HepG2 (cell line): ENCODE data around the gene HACD1. TPM values are rescaled to one million over a fixed set of nuclear protein-coding genes. Genes with fewer than 3 reads are reported as not detected.

Experiments used
- ATAC-seq: fragments of 200-7000 bp; cut with Tn5 transposase; 3 replicates; pipeline ENCODE4 v1.9.1; 2020; ENCODE audit warnings: mild to moderate bottlenecking, moderate library complexity
- BruUV-seq: library from RNA; stranded (reverse); fragments of 400-500 nt; replicated peaks from 2 replicates; lab custom pipeline; 2021; lab: Mats Ljungman, UMichigan
- CTCF ChIA-PET: fragments of 300-600 bp; formaldehyde crosslinking; extraction: SDS; loops from one replicate; lab custom pipeline; 2021; ENCODE audit warnings: low total read pairs, inconsistent platforms, low intra/inter-chr PET ratio; lab: Yijun Ruan, JAX
- POLR2A ChIA-PET: fragments of 350-600 bp; sonication (Branson Sonifier 250); formaldehyde crosslinking; loops from one replicate; lab custom pipeline; 2020; ENCODE audit warnings: antibody characterized with exemption, inconsistent platforms; lab: Yijun Ruan, JAX
- DNase-seq: peaks from one replicate; pipeline ENCODE4 v3.0.0-alpha.2; 2015; ENCODE audit warnings: low spot score
- FAIRE-seq: peaks from 3 replicates; lab custom pipeline; 2011; peaks lifted over from hg19 to GRCh38; lab: Jason Lieb, UNC
- H2AFZ ChIP-seq: one replicate; pipeline ENCODE4 v1.6.1; 2011; ENCODE audit warnings: low read length, inconsistent platforms
- H3K27ac ChIP-seq: fragments of 300-600 bp; 3 replicates; pipeline ENCODE4 v1.8.0; 2011; ENCODE audit warnings: mixed run types, mild to moderate bottlenecking, mixed read lengths, low read length, inconsistent platforms; ENCODE audit not compliant: insufficient read depth; ENCODE audit errors: extremely low read length
- H3K27me3 ChIP-seq, 2 experiments: fragments of 200-600 bp in 1 of 2; 2 replicates in 1 of 2; 3 replicates in 1 of 2; pipeline versions ENCODE4 v1.6.0 to v1.8.0; 2011; ENCODE audit warnings: low read length in 2 of 2, mild to moderate bottlenecking in 2 of 2, moderate library complexity in 2 of 2, inconsistent platforms in 1 of 2; ENCODE audit not compliant: insufficient read depth in 2 of 2, control insufficient read depth in 1 of 2
- H3K36me3 ChIP-seq, 2 experiments: fragments of 200-600 bp in 1 of 2; replicated peaks in 1 of 2; 2 replicates in 1 of 2; 3 replicates in 1 of 2; pipeline versions ENCODE4 v1.5.1 to v1.8.0; 2011; ENCODE audit warnings: low read length in 2 of 2, inconsistent platforms in 1 of 2; ENCODE audit not compliant: insufficient read depth in 2 of 2, control insufficient read depth in 1 of 2
- H3K4me1 ChIP-seq: 2 replicates; pipeline ENCODE4 v1.5.1; 2012; ENCODE audit warnings: low read length, inconsistent platforms; ENCODE audit not compliant: insufficient read depth
- H3K4me2 ChIP-seq: 2 replicates; pipeline ENCODE4 v1.6.0; 2011; ENCODE audit warnings: low read depth, low read length, inconsistent platforms
- H3K4me3 ChIP-seq, 3 experiments: fragments of 200-600 bp in 1 of 3; sonication (generic), shearing (Covaris generic) in 1 of 3; replicated peaks in 1 of 3; 2 replicates each; pipeline ENCODE4 v1.5.1; 2011 to 2016; ENCODE audit warnings: low read length in 3 of 3, inconsistent platforms in 2 of 3, low read depth in 2 of 3, mild to moderate bottlenecking in 2 of 3, control low read depth in 1 of 3, mixed read lengths in 1 of 3; ENCODE audit not compliant: insufficient read depth in 1 of 3
- H3K79me2 ChIP-seq: one replicate; pipeline ENCODE4 v1.6.1; 2011; ENCODE audit warnings: low read length, inconsistent platforms; ENCODE audit not compliant: insufficient read depth
- H3K9ac ChIP-seq: 2 replicates; pipeline ENCODE4 v1.6.0; 2011; ENCODE audit warnings: mild to moderate bottlenecking, low read depth, low read length, inconsistent platforms; ENCODE audit not compliant: insufficient read depth
- H3K9me3 ChIP-seq: 2 replicates; pipeline ENCODE4 v1.5.1; 2012; ENCODE audit warnings: mild to moderate bottlenecking, low read length
- H4K20me1 ChIP-seq: 2 replicates; pipeline ENCODE4 v1.6.0; 2011; ENCODE audit warnings: inconsistent platforms, mild to moderate bottlenecking, low read length, moderate library complexity; ENCODE audit not compliant: insufficient read depth
- ATF1 ChIP-seq: IDR thresholded peaks from 2 replicates; pipeline ENCODE4 v1.6.1; 2016; ENCODE audit warnings: mild to moderate bottlenecking, control low read depth
- IKZF1 ChIP-seq: fragments of 450-650 bp; IDR thresholded peaks from 2 replicates; pipeline ENCODE4 v1.7.1; 2016
- MYPOP ChIP-seq: sonication (generic); formaldehyde crosslinking; IDR thresholded peaks from 2 replicates; pipeline ENCODE4 v1.8.1; 2023; ENCODE audit warnings: mild to moderate bottlenecking, moderate library complexity, missing genetic modification reagents
- NAIF1 ChIP-seq: sonication (generic); formaldehyde crosslinking; IDR thresholded peaks from 2 replicates; pipeline ENCODE4 v1.5.0; 2020; ENCODE audit warnings: mild to moderate bottlenecking, missing genetic modification reagents, borderline replicate concordance
- SIX4 ChIP-seq: sonication (generic); formaldehyde crosslinking; IDR thresholded peaks from 2 replicates; pipeline ENCODE4 v1.4.0; 2020; ENCODE audit warnings: missing genetic modification reagents
- SRF ChIP-seq: IDR thresholded peaks from 2 replicates; pipeline ENCODE4 v1.6.1; 2011; ENCODE audit warnings: mild to moderate bottlenecking, low read depth, low read length, moderate library complexity
- TSC22D2 ChIP-seq: sonication (generic); formaldehyde crosslinking; IDR thresholded peaks from 2 replicates; pipeline ENCODE4 v1.5.1; 2020; ENCODE audit warnings: missing genetic modification reagents, mild to moderate bottlenecking, borderline replicate concordance
- ZMAT5 ChIP-seq: sonication (generic); formaldehyde crosslinking; IDR thresholded peaks from 2 replicates; pipeline ENCODE4 v1.5.0; 2020; ENCODE audit warnings: mild to moderate bottlenecking, low read depth, missing genetic modification reagents, borderline replicate concordance
- ZNF282 ChIP-seq: fragments of 450-650 bp; IDR thresholded peaks from 2 replicates; pipeline ENCODE4 v1.6.1; 2018; ENCODE audit not compliant: partially characterized antibody
- ZNF383 ChIP-seq: sonication (generic); formaldehyde crosslinking; IDR thresholded peaks from 2 replicates; pipeline ENCODE4 v1.4.0; 2020; ENCODE audit warnings: missing genetic modification reagents, mild to moderate bottlenecking, borderline replicate concordance
- ZNF451 ChIP-seq: sonication (generic); formaldehyde crosslinking; IDR thresholded peaks from 2 replicates; pipeline ENCODE4 v1.5.0; 2020; ENCODE audit warnings: mild to moderate bottlenecking, missing genetic modification reagents
- ZNF552 ChIP-seq: sonication (generic); formaldehyde crosslinking; IDR thresholded peaks from 2 replicates; pipeline ENCODE4 v1.9.0; 2022; ENCODE audit warnings: missing genetic modification reagents, mild to moderate bottlenecking, borderline replicate concordance
- ZNF564 ChIP-seq: sonication (generic); formaldehyde crosslinking; IDR thresholded peaks from 2 replicates; pipeline ENCODE4 v1.8.1; 2023; ENCODE audit warnings: mild to moderate bottlenecking, missing genetic modification reagents
- ZNF629 ChIP-seq: sonication (generic); formaldehyde crosslinking; conservative IDR thresholded peaks from 2 replicates; pipeline ENCODE4 v1.5.0; 2020; ENCODE audit warnings: missing genetic modification reagents
- ZNF672 ChIP-seq: sonication (generic); formaldehyde crosslinking; IDR thresholded peaks from 2 replicates; pipeline ENCODE4 v1.8.1; 2022; ENCODE audit warnings: missing genetic modification reagents
- ZNF766 ChIP-seq: sonication (generic); formaldehyde crosslinking; IDR thresholded peaks from 2 replicates; pipeline ENCODE4 v1.5.0; 2020; ENCODE audit warnings: missing genetic modification reagents, borderline replicate concordance
- ZSCAN21 ChIP-seq: sonication (generic); formaldehyde crosslinking; IDR thresholded peaks from 2 replicates; pipeline ENCODE4 v1.8.0; 2022; ENCODE audit warnings: mild to moderate bottlenecking, missing genetic modification reagents, moderate library complexity, borderline replicate concordance
- WGBS: methylation state at CpG from one replicate; pipeline ENCODE4 v1.1.6; 2017; ENCODE audit warnings: low lambda C conversion rate; 5-methylcytosine and 5-hydroxymethylcytosine counted together
- in situ Hi-C: cut with HindIII; loops from 2 replicates; pipeline ENCODE4 v1.10.0; 2017; ENCODE audit warnings: low pct_unique_long_range_greater_than_20kb; ENCODE audit not compliant: extremely low pct_ligation_motif_present
- intact Hi-C: fragments of 100-400 bp; cut with micrococcal nuclease; formaldehyde crosslinking; loops from one replicate; pipeline ENCODE4 v1.10.0; 2022; ENCODE audit not compliant: unreplicated experiment
- polyA plus RNA-seq, 8 experiments: library from polyadenylated mRNA; depleted of rRNA in 3 of 8; stranded (reverse) in 7 of 8; unstranded in 1 of 8; fragments of >200 nt; fragmentation: Illumina TruSeq in 4 of 8; extraction: Trizol in 4 of 8; gene quantifications; 2 replicates each; pipeline versions ENCODE4 v1.2.1 to v1.2.3, GENCODE V29; 2011 to 2016; ENCODE audit warnings: low read depth in 4 of 8, missing spikeins in 1 of 8, mixed read lengths in 1 of 8; ENCODE audit not compliant: insufficient read depth in 1 of 8
- total RNA-seq, 5 experiments: library from RNA; depleted of rRNA; stranded (reverse); fragments of >200 nt; fragmentation: Illumina TruSeq; extraction: Trizol; gene quantifications; 2 replicates each; pipeline ENCODE4 v1.2.3, GENCODE V29; 2016; ENCODE audit warnings: low read depth in 1 of 5

HACD1 gene
- total and polyA plus RNA-seq, 2 of the 13 experiments (the other 11 are each of a cell fraction or from before 2014, with no cell fraction given): 43.4 to 47.6 TPM

GRCh38 chr10:17665747-17666146 lies 48.6 kb upstream of the HACD1 start:
- DNase-seq (peak; percentile 20), FAIRE-seq (no peak), ATAC-seq (no peak)
- POLR2A ChIA-PET: no interaction called here
- Histone ChIP-seq H3K4me1 (peaks cover 61% of the 10 kb centered on the region), H3K4me3 (no peak overlapping the region), H3K79me2 (peaks cover 77% of the 10 kb centered on the region), H3K36me3 (peaks cover 2 to 12% of the 10 kb centered on the region in 2 experiments; a peak in 2 of 5 replicates), H3K4me2 (no peak overlapping the region), H3K27ac (no peak overlapping the region), H3K27me3 (no peaks in the 10 kb centered on the region), H2AFZ (no peak overlapping the region), H4K20me1 (peaks cover 7% of the 10 kb centered on the region; the same call in 1 of the 2 replicates), H3K9me3 (no peaks in the 10 kb centered on the region), H3K9ac (no peak overlapping the region)
- TF ChIP-seq ZNF766 (CRISPR knock-in tag) (no peak), ATF1 (CRISPR knock-in tag) (no peak), ZNF629 (CRISPR knock-in tag) (no peak), IKZF1 (no peak), NAIF1 (CRISPR knock-in tag) (no peak), ZNF552 (CRISPR knock-in tag) (no peak), ZNF451 (CRISPR knock-in tag) (no peak), SIX4 (CRISPR knock-in tag) (no peak), TSC22D2 (CRISPR knock-in tag) (no peak), ZNF282 (no peak), ZSCAN21 (CRISPR knock-in tag) (no peak), SRF (no peak), ZNF383 (no peak), ZMAT5 (CRISPR knock-in tag) (no peak), ZNF672 (CRISPR knock-in tag) (no peak), MYPOP (CRISPR knock-in tag) (no peak), ZNF564 (CRISPR knock-in tag) (no peak)
- WGBS: 84% methylated on average over 4 of the region's 4 CpGs
- CTCF ChIA-PET: no interaction called here
- no TSS peak for BruUV-seq
- intact Hi-C loops: no loop called here
- in situ Hi-C loops: loop anchor here (25.0 kb wide), 1 partner anchor 997 kb away; the partner anchor contains the start of genes ARL5B and NSUN6
